CD14-positive monocyte (primary cell): ENCODE results near the gene SH3BGRL2. TPM values are rescaled to one million over a fixed set of nuclear protein-coding genes. Genes with fewer than 3 reads are reported as not detected.

Experiments used
- DNase-seq, 3 donors: peaks; one replicate each; pipeline ENCODE4 v3.0.0-alpha.2; 2011 to 2022
- H2AFZ ChIP-seq: 2 replicates; pipeline ENCODE4 v1.6.0; 2012; ENCODE audit warnings: mild to moderate bottlenecking, low read depth, low read length, inconsistent platforms; ENCODE audit not compliant: insufficient read depth, poor library complexity, severe bottlenecking
- H3K27ac ChIP-seq, 2 donors: 1 replicate in 1 of 2; 2 replicates in 1 of 2; pipeline ENCODE4 v1.5.1; 2012 to 2013; ENCODE audit warnings: low read length in 2 of 2, control low read depth in 1 of 2, inconsistent platforms in 1 of 2, low read depth in 1 of 2, mild to moderate bottlenecking in 1 of 2
- H3K27me3 ChIP-seq, 2 donors: one replicate each; pipeline versions ENCODE4 v1.6.0 to v1.6.1; 2011 to 2013; ENCODE audit warnings: low read length in 2 of 2; ENCODE audit not compliant: control insufficient read depth in 2 of 2, insufficient read depth in 2 of 2
- H3K36me3 ChIP-seq, 2 donors: replicated peaks in 1 of 2; 1 replicate in 1 of 2; 2 replicates in 1 of 2; pipeline versions ENCODE4 v1.5.1 to v1.6.1; 2012 to 2013; ENCODE audit warnings: low read length in 2 of 2, control low read depth in 1 of 2, inconsistent platforms in 1 of 2, mild to moderate bottlenecking in 1 of 2; ENCODE audit not compliant: insufficient read depth in 2 of 2, control insufficient read depth in 1 of 2
- H3K4me1 ChIP-seq, 2 donors: 1 replicate in 1 of 2; 2 replicates in 1 of 2; pipeline versions ENCODE4 v1.5.1 to v1.6.1; 2012 to 2013; ENCODE audit warnings: low read length in 2 of 2, control low read depth in 1 of 2, inconsistent platforms in 1 of 2, mild to moderate bottlenecking in 1 of 2, moderate library complexity in 1 of 2; ENCODE audit not compliant: insufficient read depth in 2 of 2, control insufficient read depth in 1 of 2
- H3K4me2 ChIP-seq: replicated peaks from 2 replicates; pipeline ENCODE3; 2012; ENCODE audit warnings: low read length, moderate library complexity, mild to moderate bottlenecking; ENCODE audit not compliant: poor library complexity, severe bottlenecking; ENCODE audit errors: extremely low read depth
- H3K4me3 ChIP-seq, 3 experiments: fragments of 200-600 bp in 1 of 3; sonication (generic) in 1 of 3; replicated peaks in 1 of 3; 1 replicate in 2 of 3; 2 replicates in 1 of 3; pipeline ENCODE4 v1.5.1; 2011 to 2013; ENCODE audit warnings: low read length in 3 of 3, mild to moderate bottlenecking in 3 of 3, control low read depth in 2 of 3, low read depth in 2 of 3, inconsistent platforms in 1 of 3, moderate library complexity in 1 of 3
- H3K79me2 ChIP-seq: 2 replicates; pipeline ENCODE4 v1.6.0; 2012; ENCODE audit warnings: mild to moderate bottlenecking, control low read depth, inconsistent platforms, low read length, moderate library complexity; ENCODE audit not compliant: insufficient read depth
- H3K9ac ChIP-seq: 2 replicates; pipeline ENCODE4 v1.6.0; 2017; ENCODE audit warnings: low read length, mild to moderate bottlenecking; ENCODE audit not compliant: insufficient read depth, poor library complexity, severe bottlenecking
- H3K9me3 ChIP-seq, 2 donors: replicated peaks in 1 of 2; 1 replicate in 1 of 2; 2 replicates in 1 of 2; pipeline versions ENCODE4 v1.5.1 to v1.6.1; 2012 to 2013; ENCODE audit warnings: low read length in 2 of 2, control low read depth in 1 of 2; ENCODE audit not compliant: control insufficient read depth in 1 of 2, insufficient read depth in 1 of 2
- H4K20me1 ChIP-seq: 2 replicates; pipeline ENCODE4 v1.6.0; 2012; ENCODE audit warnings: mild to moderate bottlenecking, low read length, control low read depth, moderate library complexity; ENCODE audit not compliant: insufficient read depth
- H3K27ac Mint-ChIP-seq, 7 donors: one replicate each; pipeline ENCODE4 v1.8.0; 2020; ENCODE audit warnings: mild to moderate bottlenecking in 7 of 7, mixed read lengths in 7 of 7, moderate library complexity in 6 of 7, inconsistent platforms in 2 of 7
- H3K27me3 Mint-ChIP-seq, 3 donors: one replicate each; pipeline ENCODE4 v1.8.0; 2021 to 2022; ENCODE audit warnings: low read depth in 3 of 3, mild to moderate bottlenecking in 3 of 3, mixed read lengths in 3 of 3, moderate library complexity in 3 of 3, inconsistent platforms in 1 of 3
- H3K36me3 Mint-ChIP-seq, 2 donors: one replicate each; pipeline ENCODE4 v1.8.0; 2020; ENCODE audit warnings: mixed read lengths in 2 of 2, inconsistent platforms in 1 of 2, mild to moderate bottlenecking in 1 of 2
- H3K4me1 Mint-ChIP-seq: one replicate; pipeline ENCODE4 v1.8.0; 2020; ENCODE audit warnings: mild to moderate bottlenecking, mixed read lengths
- H3K4me3 Mint-ChIP-seq, 2 donors: one replicate each; pipeline ENCODE4 v1.8.0; 2020; ENCODE audit warnings: mild to moderate bottlenecking in 2 of 2, mixed read lengths in 2 of 2, moderate library complexity in 1 of 2
- H3K9me3 Mint-ChIP-seq, 7 donors: one replicate each; pipeline ENCODE4 v1.8.0; 2020 to 2022; ENCODE audit warnings: mixed read lengths in 7 of 7, mild to moderate bottlenecking in 6 of 7, moderate library complexity in 6 of 7, inconsistent platforms in 2 of 7
- WGBS: methylation state at CpG from one replicate; pipeline ENCODE4 v1.1.5; 2013; ENCODE audit warnings: missing lambda C conversion rate; ENCODE audit not compliant: insufficient coverage; 5-methylcytosine and 5-hydroxymethylcytosine counted together
- intact Hi-C, 2 donors: fragments of 100-400 bp; cut with micrococcal nuclease; formaldehyde crosslinking; loops; one replicate each; pipeline versions ENCODE4 v1.15.0 to v1.15.1; 2023
- polyA plus RNA-seq, 3 donors: library from polyadenylated mRNA; depleted of rRNA in 1 of 3; unstranded in 2 of 3; stranded (reverse) in 1 of 3; fragments of 300-500 nt in 2 of 3; fragments of >200 nt in 1 of 3; fragmentation: Illumina TruSeq in 2 of 3; gene quantifications; 1 replicate in 2 of 3; 2 replicates in 1 of 3; pipeline ENCODE4 v1.2.3, GENCODE V29; 2012 to 2021
- TF ChIP-seq, protein P1 (sequence below): fragments of 200-600 bp; IDR thresholded peaks from one replicate; pipeline ENCODE4 v1.8.0; 2022; ENCODE audit warnings: antibody characterized with exemption, mild to moderate bottlenecking

Gene SH3BGRL2
- polyA plus RNA-seq, 3 donors: 0.03 to 0.30 (median 0.28) TPM

DNA sequence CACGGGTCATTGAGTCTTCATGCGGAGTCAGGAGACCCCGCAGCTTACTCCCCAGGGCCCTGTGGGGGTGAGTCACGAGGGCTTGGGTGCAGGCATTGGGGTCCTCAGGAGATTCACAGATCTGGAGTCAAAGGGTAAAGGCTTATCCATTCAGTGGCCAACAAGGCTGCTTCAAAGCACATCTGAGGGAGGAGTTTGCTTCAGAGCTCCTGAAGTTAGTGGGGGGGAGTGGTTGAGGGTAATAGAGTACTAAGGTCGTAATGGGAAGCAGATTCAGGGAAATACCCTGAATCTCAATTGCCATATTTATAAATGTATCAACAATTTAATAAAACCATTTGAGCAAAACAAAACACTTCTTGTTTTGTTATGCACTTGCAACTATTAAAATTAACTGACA, 37.3 kb downstream of the SH3BGRL2 start:
- Mint-ChIP-seq H3K4me1 (no peaks in the 10 kb centered on the region), H3K27ac (no peak overlapping the region), H3K27me3 (peaks cover 0 to 1% (median 0%) of the 10 kb centered on the region in 3 donors), H3K4me3 (no peak overlapping the region), H3K9me3 (peaks cover 0 to 3% (median 0%) of the 10 kb centered on the region in 7 donors), H3K36me3 (no peaks in the 10 kb centered on the region)
- H4K20me1 ChIP-seq: no peaks in the 10 kb centered on the region
- H3K4me3 ChIP-seq: no peak overlapping the region
- H3K4me1 ChIP-seq: no peaks in the 10 kb centered on the region
- H3K9ac ChIP-seq: no peak overlapping the region
- no peak overlapping the region for H3K4me2 ChIP-seq
- no peaks in the 10 kb centered on the region for H3K27me3 ChIP-seq
- H3K27ac ChIP-seq: no peak overlapping the region
- TF ChIP-seq, protein P1, sequence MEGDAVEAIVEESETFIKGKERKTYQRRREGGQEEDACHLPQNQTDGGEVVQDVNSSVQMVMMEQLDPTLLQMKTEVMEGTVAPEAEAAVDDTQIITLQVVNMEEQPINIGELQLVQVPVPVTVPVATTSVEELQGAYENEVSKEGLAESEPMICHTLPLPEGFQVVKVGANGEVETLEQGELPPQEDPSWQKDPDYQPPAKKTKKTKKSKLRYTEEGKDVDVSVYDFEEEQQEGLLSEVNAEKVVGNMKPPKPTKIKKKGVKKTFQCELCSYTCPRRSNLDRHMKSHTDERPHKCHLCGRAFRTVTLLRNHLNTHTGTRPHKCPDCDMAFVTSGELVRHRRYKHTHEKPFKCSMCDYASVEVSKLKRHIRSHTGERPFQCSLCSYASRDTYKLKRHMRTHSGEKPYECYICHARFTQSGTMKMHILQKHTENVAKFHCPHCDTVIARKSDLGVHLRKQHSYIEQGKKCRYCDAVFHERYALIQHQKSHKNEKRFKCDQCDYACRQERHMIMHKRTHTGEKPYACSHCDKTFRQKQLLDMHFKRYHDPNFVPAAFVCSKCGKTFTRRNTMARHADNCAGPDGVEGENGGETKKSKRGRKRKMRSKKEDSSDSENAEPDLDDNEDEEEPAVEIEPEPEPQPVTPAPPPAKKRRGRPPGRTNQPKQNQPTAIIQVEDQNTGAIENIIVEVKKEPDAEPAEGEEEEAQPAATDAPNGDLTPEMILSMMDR: no peak
- WGBS: 95% methylated on average over 4 of the region's 5 CpGs
- no peak for DNase-seq
- H3K9me3 ChIP-seq: no peaks in the 10 kb centered on the region
- no peak overlapping the region for H2AFZ ChIP-seq
- no peaks in the 10 kb centered on the region for H3K36me3 ChIP-seq
- intact Hi-C loops: no loop called here
- no peaks in the 10 kb centered on the region for H3K79me2 ChIP-seq

DNA sequence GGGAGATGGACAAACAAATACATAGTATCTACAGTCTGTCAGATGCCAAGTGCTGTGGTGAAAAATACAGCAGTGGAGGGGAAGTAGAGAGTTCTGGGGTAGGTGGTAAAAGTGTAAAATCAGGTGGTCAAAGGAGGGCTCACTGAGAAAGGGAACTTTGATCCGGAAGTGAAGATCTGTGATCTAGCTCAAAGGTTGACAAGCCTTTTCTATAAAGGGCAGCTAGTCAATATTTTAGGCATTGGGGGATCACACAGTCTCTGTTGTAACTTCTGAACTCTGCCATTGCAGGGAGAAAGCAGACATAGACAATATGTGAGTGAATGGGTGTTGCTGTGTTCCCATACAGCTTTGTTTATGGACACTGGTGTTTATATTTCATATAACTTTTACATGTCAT, 38.6 kb downstream of the SH3BGRL2 start:
- no peaks in the 10 kb centered on the region for H4K20me1 ChIP-seq
- H3K4me1 Mint-ChIP-seq: no peaks in the 10 kb centered on the region
- H3K4me2 ChIP-seq: no peak overlapping the region
- H3K36me3 Mint-ChIP-seq: no peaks in the 10 kb centered on the region
- TF ChIP-seq, protein P1: no peak
- H3K79me2 ChIP-seq: no peaks in the 10 kb centered on the region
- peaks cover 0 to 1% (median 0%) of the 10 kb centered on the region in 3 donors for H3K27me3 Mint-ChIP-seq
- H3K27ac ChIP-seq: no peak overlapping the region
- no peak overlapping the region for H3K9ac ChIP-seq
- H3K4me3 Mint-ChIP-seq: no peak overlapping the region
- no peak overlapping the region for H3K27ac Mint-ChIP-seq
- H3K4me1 ChIP-seq: no peaks in the 10 kb centered on the region
- DNase-seq: no peak
- no peaks in the 10 kb centered on the region for H3K27me3 ChIP-seq
- no peak overlapping the region for H2AFZ ChIP-seq
- intact Hi-C loops: no loop called here
- H3K36me3 ChIP-seq: no peaks in the 10 kb centered on the region
- no peak overlapping the region for H3K4me3 ChIP-seq
- 100% methylated on average over 1 of the region's 1 CpG for WGBS
- H3K9me3 ChIP-seq: no peaks in the 10 kb centered on the region
- no peaks in the 10 kb centered on the region for H3K9me3 Mint-ChIP-seq
